HL-60 (cell line): Measurements from ENCODE around the gene CNOT6.

Source experiments
- CTCF ChIP-seq: IDR thresholded peaks from one replicate; pipeline ENCODE4 v1.5.1; 2011; ENCODE audit warnings: low read length, control low read depth, inconsistent platforms; ENCODE audit not compliant: insufficient read depth
- GABPA ChIP-seq: IDR thresholded peaks from 2 replicates; pipeline ENCODE4 v1.6.1; 2012; ENCODE audit warnings: low read depth
- POLR2AphosphoS5 ChIP-seq: IDR thresholded peaks from 2 replicates; pipeline ENCODE4 v1.6.1; 2012; ENCODE audit warnings: low read depth
- SPI1 ChIP-seq: IDR thresholded peaks from 2 replicates; pipeline ENCODE4 v1.6.1; 2012; ENCODE audit warnings: low read depth, mild to moderate bottlenecking, borderline replicate concordance
- TF ChIP-seq, protein P1 (sequence below): IDR thresholded peaks from 2 replicates; pipeline ENCODE4 v1.6.1; 2012; ENCODE audit warnings: low read depth; ENCODE audit not compliant: insufficient replicate concordance

DNA sequence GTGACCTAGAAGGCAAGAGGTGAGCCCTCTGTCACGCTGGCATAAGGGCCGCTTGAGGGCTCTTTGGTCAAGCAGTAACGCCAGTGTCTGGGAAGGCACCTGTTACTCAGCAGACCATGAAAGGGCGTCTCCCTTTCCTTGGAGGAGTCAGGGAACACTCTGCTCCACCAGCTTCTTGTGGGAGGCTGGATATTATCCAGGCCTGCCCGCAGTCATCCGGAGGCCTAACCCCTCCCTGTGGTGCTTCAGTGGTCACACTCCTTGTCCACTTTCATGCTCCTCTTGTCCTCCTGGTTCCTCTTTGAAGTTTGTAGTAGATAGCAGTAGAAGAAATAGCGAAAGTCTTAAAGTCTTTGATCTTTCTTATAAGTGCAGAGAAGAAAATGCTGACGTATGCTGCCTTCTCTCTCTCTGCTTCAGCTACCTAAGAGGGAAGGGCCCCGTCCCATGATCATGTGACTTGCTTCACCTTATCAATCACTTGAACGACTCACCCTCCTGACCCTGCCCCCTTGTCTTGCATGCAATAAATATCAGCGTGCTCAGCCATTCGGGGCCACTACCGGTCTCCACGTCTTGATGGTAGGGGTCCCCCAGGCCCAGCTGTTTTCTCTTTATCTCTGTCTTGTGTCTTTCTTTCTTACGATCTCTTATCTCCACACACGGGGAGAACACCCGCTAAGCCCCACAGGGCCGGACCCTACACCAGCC is 113.8 kb downstream of the CNOT6 start:
- TF ChIP-seq CTCF (no peak), POLR2AphosphoS5 (no peak), SPI1 (no peak), GABPA (no peak)
- TF ChIP-seq, protein P1, sequence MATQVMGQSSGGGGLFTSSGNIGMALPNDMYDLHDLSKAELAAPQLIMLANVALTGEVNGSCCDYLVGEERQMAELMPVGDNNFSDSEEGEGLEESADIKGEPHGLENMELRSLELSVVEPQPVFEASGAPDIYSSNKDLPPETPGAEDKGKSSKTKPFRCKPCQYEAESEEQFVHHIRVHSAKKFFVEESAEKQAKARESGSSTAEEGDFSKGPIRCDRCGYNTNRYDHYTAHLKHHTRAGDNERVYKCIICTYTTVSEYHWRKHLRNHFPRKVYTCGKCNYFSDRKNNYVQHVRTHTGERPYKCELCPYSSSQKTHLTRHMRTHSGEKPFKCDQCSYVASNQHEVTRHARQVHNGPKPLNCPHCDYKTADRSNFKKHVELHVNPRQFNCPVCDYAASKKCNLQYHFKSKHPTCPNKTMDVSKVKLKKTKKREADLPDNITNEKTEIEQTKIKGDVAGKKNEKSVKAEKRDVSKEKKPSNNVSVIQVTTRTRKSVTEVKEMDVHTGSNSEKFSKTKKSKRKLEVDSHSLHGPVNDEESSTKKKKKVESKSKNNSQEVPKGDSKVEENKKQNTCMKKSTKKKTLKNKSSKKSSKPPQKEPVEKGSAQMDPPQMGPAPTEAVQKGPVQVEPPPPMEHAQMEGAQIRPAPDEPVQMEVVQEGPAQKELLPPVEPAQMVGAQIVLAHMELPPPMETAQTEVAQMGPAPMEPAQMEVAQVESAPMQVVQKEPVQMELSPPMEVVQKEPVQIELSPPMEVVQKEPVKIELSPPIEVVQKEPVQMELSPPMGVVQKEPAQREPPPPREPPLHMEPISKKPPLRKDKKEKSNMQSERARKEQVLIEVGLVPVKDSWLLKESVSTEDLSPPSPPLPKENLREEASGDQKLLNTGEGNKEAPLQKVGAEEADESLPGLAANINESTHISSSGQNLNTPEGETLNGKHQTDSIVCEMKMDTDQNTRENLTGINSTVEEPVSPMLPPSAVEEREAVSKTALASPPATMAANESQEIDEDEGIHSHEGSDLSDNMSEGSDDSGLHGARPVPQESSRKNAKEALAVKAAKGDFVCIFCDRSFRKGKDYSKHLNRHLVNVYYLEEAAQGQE: no peak
